HL-60 (cell line): ENCODE data around the gene BEST2. TPM values are rescaled to one million over a fixed set of nuclear protein-coding genes. Genes with fewer than 3 reads are reported as not detected.

Experiments used
- DNase-seq, 2 experiments: peaks; one replicate each; pipeline ENCODE4 v3.0.0-alpha.2; 2010 to 2020; ENCODE audit warnings: low read depth in 1 of 2, low spot score in 1 of 2
- H3K27ac ChIP-seq: fragments of 250-450 bp; sonication (Bioruptor Pico); replicated peaks from 2 replicates; pipeline ENCODE4 v1.5.1; 2020; ENCODE audit warnings: mild to moderate bottlenecking, moderate library complexity
- H3K27me3 ChIP-seq: fragments of 250-450 bp; sonication (Bioruptor Pico); 2 replicates; pipeline ENCODE4 v1.5.1; 2021; ENCODE audit warnings: mild to moderate bottlenecking, moderate library complexity; ENCODE audit not compliant: insufficient read depth, poor library complexity, severe bottlenecking
- H3K4me3 ChIP-seq: replicated peaks from 2 replicates; pipeline ENCODE4 v1.5.1; 2011; ENCODE audit warnings: mild to moderate bottlenecking, control low read depth, low read length; ENCODE audit not compliant: insufficient read depth
- GABPA ChIP-seq: IDR thresholded peaks from 2 replicates; pipeline ENCODE4 v1.6.1; 2012; ENCODE audit warnings: low read depth
- POLR2AphosphoS5 ChIP-seq: IDR thresholded peaks from 2 replicates; pipeline ENCODE4 v1.6.1; 2012; ENCODE audit warnings: low read depth
- SPI1 ChIP-seq: IDR thresholded peaks from 2 replicates; pipeline ENCODE4 v1.6.1; 2012; ENCODE audit warnings: low read depth, mild to moderate bottlenecking, borderline replicate concordance
- microRNA-seq: library from miRNA; unstranded; fragments of <30 nt; microRNA quantifications from one replicate; pipeline ENCODE4, GENCODE V29; 2018
- TF ChIP-seq, protein P1 (sequence below): IDR thresholded peaks from one replicate; pipeline ENCODE4 v1.5.1; 2011; ENCODE audit warnings: low read length, control low read depth, inconsistent platforms; ENCODE audit not compliant: insufficient read depth
- TF ChIP-seq, protein P2 (sequence below): IDR thresholded peaks from 2 replicates; pipeline ENCODE4 v1.6.1; 2012; ENCODE audit warnings: low read depth; ENCODE audit not compliant: insufficient replicate concordance

Gene BEST2

DNA sequence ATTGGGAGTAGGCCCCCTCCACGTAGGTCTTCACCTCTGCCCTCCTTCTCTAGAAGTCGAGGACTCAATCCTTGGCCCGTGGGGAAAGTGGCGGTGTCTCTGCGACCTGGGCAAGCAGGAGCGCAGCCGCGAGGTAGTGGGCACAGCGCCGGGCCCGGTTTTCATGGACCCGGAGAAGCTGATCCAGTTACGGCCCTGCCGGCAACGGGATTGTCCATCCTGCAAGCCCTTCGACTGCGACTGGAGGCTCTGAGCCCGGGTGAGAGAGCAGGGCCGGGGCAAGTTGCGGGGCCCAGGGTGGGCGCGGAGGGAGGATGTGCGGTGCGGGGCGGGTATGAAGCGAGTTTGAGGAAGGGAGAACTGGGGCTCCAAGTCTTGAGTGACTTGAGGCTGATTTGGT, 52.5 kb downstream of the BEST2 start:
- TF ChIP-seq POLR2AphosphoS5 (no peak), GABPA (no peak), SPI1 (no peak)
- TF ChIP-seq, protein P1, sequence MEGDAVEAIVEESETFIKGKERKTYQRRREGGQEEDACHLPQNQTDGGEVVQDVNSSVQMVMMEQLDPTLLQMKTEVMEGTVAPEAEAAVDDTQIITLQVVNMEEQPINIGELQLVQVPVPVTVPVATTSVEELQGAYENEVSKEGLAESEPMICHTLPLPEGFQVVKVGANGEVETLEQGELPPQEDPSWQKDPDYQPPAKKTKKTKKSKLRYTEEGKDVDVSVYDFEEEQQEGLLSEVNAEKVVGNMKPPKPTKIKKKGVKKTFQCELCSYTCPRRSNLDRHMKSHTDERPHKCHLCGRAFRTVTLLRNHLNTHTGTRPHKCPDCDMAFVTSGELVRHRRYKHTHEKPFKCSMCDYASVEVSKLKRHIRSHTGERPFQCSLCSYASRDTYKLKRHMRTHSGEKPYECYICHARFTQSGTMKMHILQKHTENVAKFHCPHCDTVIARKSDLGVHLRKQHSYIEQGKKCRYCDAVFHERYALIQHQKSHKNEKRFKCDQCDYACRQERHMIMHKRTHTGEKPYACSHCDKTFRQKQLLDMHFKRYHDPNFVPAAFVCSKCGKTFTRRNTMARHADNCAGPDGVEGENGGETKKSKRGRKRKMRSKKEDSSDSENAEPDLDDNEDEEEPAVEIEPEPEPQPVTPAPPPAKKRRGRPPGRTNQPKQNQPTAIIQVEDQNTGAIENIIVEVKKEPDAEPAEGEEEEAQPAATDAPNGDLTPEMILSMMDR = no peak
- TF ChIP-seq, protein P2, sequence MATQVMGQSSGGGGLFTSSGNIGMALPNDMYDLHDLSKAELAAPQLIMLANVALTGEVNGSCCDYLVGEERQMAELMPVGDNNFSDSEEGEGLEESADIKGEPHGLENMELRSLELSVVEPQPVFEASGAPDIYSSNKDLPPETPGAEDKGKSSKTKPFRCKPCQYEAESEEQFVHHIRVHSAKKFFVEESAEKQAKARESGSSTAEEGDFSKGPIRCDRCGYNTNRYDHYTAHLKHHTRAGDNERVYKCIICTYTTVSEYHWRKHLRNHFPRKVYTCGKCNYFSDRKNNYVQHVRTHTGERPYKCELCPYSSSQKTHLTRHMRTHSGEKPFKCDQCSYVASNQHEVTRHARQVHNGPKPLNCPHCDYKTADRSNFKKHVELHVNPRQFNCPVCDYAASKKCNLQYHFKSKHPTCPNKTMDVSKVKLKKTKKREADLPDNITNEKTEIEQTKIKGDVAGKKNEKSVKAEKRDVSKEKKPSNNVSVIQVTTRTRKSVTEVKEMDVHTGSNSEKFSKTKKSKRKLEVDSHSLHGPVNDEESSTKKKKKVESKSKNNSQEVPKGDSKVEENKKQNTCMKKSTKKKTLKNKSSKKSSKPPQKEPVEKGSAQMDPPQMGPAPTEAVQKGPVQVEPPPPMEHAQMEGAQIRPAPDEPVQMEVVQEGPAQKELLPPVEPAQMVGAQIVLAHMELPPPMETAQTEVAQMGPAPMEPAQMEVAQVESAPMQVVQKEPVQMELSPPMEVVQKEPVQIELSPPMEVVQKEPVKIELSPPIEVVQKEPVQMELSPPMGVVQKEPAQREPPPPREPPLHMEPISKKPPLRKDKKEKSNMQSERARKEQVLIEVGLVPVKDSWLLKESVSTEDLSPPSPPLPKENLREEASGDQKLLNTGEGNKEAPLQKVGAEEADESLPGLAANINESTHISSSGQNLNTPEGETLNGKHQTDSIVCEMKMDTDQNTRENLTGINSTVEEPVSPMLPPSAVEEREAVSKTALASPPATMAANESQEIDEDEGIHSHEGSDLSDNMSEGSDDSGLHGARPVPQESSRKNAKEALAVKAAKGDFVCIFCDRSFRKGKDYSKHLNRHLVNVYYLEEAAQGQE = no peak
- DNase-seq = no peak
- Histone ChIP-seq H3K4me3 (no peak overlapping the region), H3K27ac (no peak overlapping the region), H3K27me3 (peaks cover 6% of the 10 kb centered on the region)

DNA sequence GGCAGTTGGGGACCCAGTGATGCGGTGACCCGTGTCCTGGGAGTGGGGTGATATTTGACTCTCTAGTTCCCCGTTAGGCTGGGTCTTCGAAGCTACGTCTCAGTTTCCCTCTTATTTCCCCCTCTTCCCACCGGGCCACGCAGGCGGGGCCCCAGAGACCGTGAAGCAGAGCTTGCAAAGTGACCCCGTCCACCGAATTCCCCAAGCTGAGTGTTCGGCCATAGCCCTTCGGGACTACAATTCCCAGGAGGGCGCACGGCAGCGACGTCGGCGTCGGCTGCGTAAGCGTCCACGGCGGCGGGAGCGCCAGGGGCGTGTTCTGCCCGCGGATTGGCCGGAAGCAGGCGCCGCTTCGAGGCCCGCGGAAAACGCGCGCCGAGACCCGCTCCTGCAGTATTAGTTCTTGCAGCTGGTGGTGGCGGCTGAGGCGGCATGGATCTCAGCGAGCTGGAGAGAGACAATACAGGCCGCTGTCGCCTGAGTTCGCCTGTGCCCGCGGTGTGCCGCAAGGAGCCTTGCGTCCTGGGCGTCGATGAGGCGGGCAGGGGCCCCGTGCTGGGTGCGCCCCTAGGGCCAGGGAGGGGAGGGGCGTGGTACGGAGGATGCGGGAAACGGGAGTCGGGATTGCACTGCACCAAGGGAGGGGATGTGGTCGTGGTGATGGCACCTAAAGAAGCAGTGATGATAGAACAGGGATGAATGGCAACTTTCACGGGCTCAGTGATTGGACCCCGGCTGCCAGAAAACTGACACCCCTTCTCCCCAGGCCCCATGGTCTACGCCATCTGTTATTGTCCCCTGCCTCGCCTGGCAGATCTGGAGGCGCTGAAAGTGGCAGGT, 54.9 kb downstream of the BEST2 start, which contains the start of gene RNASEH2A:
Gene RNASEH2A, plus strand, starts transcription at position 343 of the 840 bp plus-strand sequence. Its CDS starts 90 bp downstream, at position 433.
- Histone ChIP-seq H3K27me3 (peaks cover 6% of the 10 kb centered on the region), H3K27ac (peak within 1 kb of the TSS; percentile 79), H3K4me3 (peak within 1 kb of the TSS; percentile 91)
- DNase-seq = peak; percentile 69 to 91
- TF ChIP-seq GABPA (no peak), POLR2AphosphoS5 (peak; percentile 80)
- TF ChIP-seq, protein P2 = peak; percentile 25

Small RNA genes within 50 kb of the gene (microRNA-seq; reads per million reads assigned to microRNA genes)
- not detected for gene MIR5684
